T-helper 1 cell treated with Interleukin-12 subunit alpha and Interleukin-12 subunit beta and Interleukin-4 antibody, amounts not matched to agents 30 μg/mL and 1 μg/mL, for 36 hours (primary cell): ENCODE data around the gene DOCK6.

ENCODE experiments used
- H3K27ac Mint-ChIP-seq: one replicate; pipeline ENCODE4 v1.8.0; 2021; ENCODE audit warnings: mild to moderate bottlenecking, mixed read lengths
- H3K27me3 Mint-ChIP-seq: one replicate; pipeline ENCODE4 v1.8.0; 2021; ENCODE audit warnings: low read depth, mixed read lengths
- H3K36me3 Mint-ChIP-seq: one replicate; pipeline ENCODE4 v1.8.0; 2021; ENCODE audit warnings: low read depth, mixed read lengths
- H3K4me1 Mint-ChIP-seq: one replicate; pipeline ENCODE4 v1.8.0; 2021; ENCODE audit warnings: low read depth, mixed read lengths
- H3K4me3 Mint-ChIP-seq: one replicate; pipeline ENCODE4 v1.8.0; 2021; ENCODE audit warnings: mild to moderate bottlenecking, moderate library complexity, mixed read lengths
- H3K9me3 Mint-ChIP-seq: one replicate; pipeline ENCODE4 v1.8.0; 2021; ENCODE audit warnings: mixed read lengths

The DOCK6 gene

GRCh38 chr19:11264452-11265176, 2.3 kb upstream of the DOCK6 start:
- Mint-ChIP-seq H3K36me3 (no peaks in the 10 kb centered on the region), H3K9me3 (no peaks in the 10 kb centered on the region), H3K4me3 (no peak overlapping the region), H3K4me1 (peaks cover 2% of the 10 kb centered on the region), H3K27ac (no peak overlapping the region), H3K27me3 (peaks cover 81% of the 10 kb centered on the region)

- no peaks in the 10 kb centered on the region for H3K9me3 Mint-ChIP-seq
- peaks cover 78% of the 10 kb centered on the region for H3K27me3 Mint-ChIP-seq
- H3K4me1 Mint-ChIP-seq: no peaks in the 10 kb centered on the region
- no peak overlapping the region for H3K4me3 Mint-ChIP-seq
- no peaks in the 10 kb centered on the region for H3K36me3 Mint-ChIP-seq
- no peak overlapping the region for H3K27ac Mint-ChIP-seq
Measured at GRCh38 chr19:11263726-11264125, 1.4 kb upstream of the DOCK6 start.

GRCh38 chr19:11261431-11261970, 823 bp downstream of the DOCK6 start:
- no peak overlapping the region for H3K27ac Mint-ChIP-seq
- no peak overlapping the region for H3K4me3 Mint-ChIP-seq
- no peaks in the 10 kb centered on the region for H3K9me3 Mint-ChIP-seq
- peaks cover 66% of the 10 kb centered on the region for H3K27me3 Mint-ChIP-seq
- H3K36me3 Mint-ChIP-seq: no peaks in the 10 kb centered on the region
- H3K4me1 Mint-ChIP-seq: no peaks in the 10 kb centered on the region

GRCh38 chr19:11260996-11261395, 1.3 kb downstream of the DOCK6 start:
- Mint-ChIP-seq H3K27me3 (peaks cover 64% of the 10 kb centered on the region), H3K4me1 (no peaks in the 10 kb centered on the region), H3K9me3 (no peaks in the 10 kb centered on the region), H3K36me3 (no peaks in the 10 kb centered on the region), H3K27ac (no peak overlapping the region), H3K4me3 (no peak overlapping the region)

- Mint-ChIP-seq H3K36me3 (no peaks in the 10 kb centered on the region), H3K4me1 (no peaks in the 10 kb centered on the region), H3K9me3 (no peaks in the 10 kb centered on the region), H3K27ac (no peak overlapping the region), H3K4me3 (no peak overlapping the region), H3K27me3 (peaks cover 43% of the 10 kb centered on the region)
Measured at GRCh38 chr19:11257846-11258380, 4.4 kb downstream of the DOCK6 start.

- H3K4me3 Mint-ChIP-seq: no peak overlapping the region
- H3K9me3 Mint-ChIP-seq: no peaks in the 10 kb centered on the region
- peaks cover 34% of the 10 kb centered on the region for H3K27me3 Mint-ChIP-seq
- no peaks in the 10 kb centered on the region for H3K36me3 Mint-ChIP-seq
- no peaks in the 10 kb centered on the region for H3K4me1 Mint-ChIP-seq
- H3K27ac Mint-ChIP-seq: no peak overlapping the region
Measured at GRCh38 chr19:11256189-11256588, 6.1 kb downstream of the DOCK6 start.

GRCh38 chr19:11254666-11255065, 7.7 kb downstream of the DOCK6 start:
- Mint-ChIP-seq H3K4me3 (no peak overlapping the region), H3K9me3 (no peaks in the 10 kb centered on the region), H3K27me3 (peaks cover 24% of the 10 kb centered on the region), H3K27ac (no peak overlapping the region), H3K4me1 (no peaks in the 10 kb centered on the region), H3K36me3 (no peaks in the 10 kb centered on the region)

- Mint-ChIP-seq H3K36me3 (no peaks in the 10 kb centered on the region), H3K9me3 (no peaks in the 10 kb centered on the region), H3K27me3 (peaks cover 12% of the 10 kb centered on the region), H3K4me1 (no peaks in the 10 kb centered on the region), H3K27ac (no peak overlapping the region), H3K4me3 (no peak overlapping the region)
Measured at GRCh38 chr19:11252665-11253355, 9.5 kb downstream of the DOCK6 start.

- Mint-ChIP-seq H3K27ac (no peak overlapping the region), H3K27me3 (peaks cover 9% of the 10 kb centered on the region), H3K4me1 (no peaks in the 10 kb centered on the region), H3K4me3 (no peak overlapping the region), H3K9me3 (no peaks in the 10 kb centered on the region), H3K36me3 (no peaks in the 10 kb centered on the region)
Measured at GRCh38 chr19:11251650-11252314, 10.5 kb downstream of the DOCK6 start.

GRCh38 chr19:11251217-11251616, 11.1 kb downstream of the DOCK6 start:
- no peak overlapping the region for H3K27ac Mint-ChIP-seq

GRCh38 chr19:11248852-11249251, 13.5 kb downstream of the DOCK6 start:
- Mint-ChIP-seq H3K4me1 (no peaks in the 10 kb centered on the region), H3K4me3 (no peak overlapping the region), H3K27me3 (no peaks in the 10 kb centered on the region), H3K36me3 (no peaks in the 10 kb centered on the region), H3K9me3 (no peaks in the 10 kb centered on the region), H3K27ac (no peak overlapping the region)

More at GRCh38 chr19:11251217-11251616, 11.1 kb downstream of the DOCK6 start:
- no peaks in the 10 kb centered on the region for H3K9me3 Mint-ChIP-seq
- no peaks in the 10 kb centered on the region for H3K36me3 Mint-ChIP-seq
- no peaks in the 10 kb centered on the region for H3K4me1 Mint-ChIP-seq
- peaks cover 9% of the 10 kb centered on the region for H3K27me3 Mint-ChIP-seq
- no peak overlapping the region for H3K4me3 Mint-ChIP-seq

GRCh38 chr19:11247934-11248333, 14.4 kb downstream of the DOCK6 start:
- Mint-ChIP-seq H3K4me3 (no peak overlapping the region), H3K36me3 (no peaks in the 10 kb centered on the region)

GRCh38 chr19:11247391-11247790, 14.9 kb downstream of the DOCK6 start:
- Mint-ChIP-seq H3K4me3 (no peak overlapping the region), H3K9me3 (no peaks in the 10 kb centered on the region), H3K27ac (no peak overlapping the region), H3K36me3 (no peaks in the 10 kb centered on the region), H3K27me3 (no peaks in the 10 kb centered on the region), H3K4me1 (peaks cover 2% of the 10 kb centered on the region)

More at GRCh38 chr19:11247934-11248333, 14.4 kb downstream of the DOCK6 start:
- Mint-ChIP-seq H3K4me1 (peaks cover 2% of the 10 kb centered on the region), H3K9me3 (no peaks in the 10 kb centered on the region), H3K27me3 (no peaks in the 10 kb centered on the region), H3K27ac (no peak overlapping the region)

GRCh38 chr19:11246941-11247340, 15.4 kb downstream of the DOCK6 start:
- peaks cover 2% of the 10 kb centered on the region for H3K4me1 Mint-ChIP-seq
- H3K36me3 Mint-ChIP-seq: no peaks in the 10 kb centered on the region
- H3K27me3 Mint-ChIP-seq: no peaks in the 10 kb centered on the region
- H3K27ac Mint-ChIP-seq: no peak overlapping the region
- no peaks in the 10 kb centered on the region for H3K9me3 Mint-ChIP-seq
- no peak overlapping the region for H3K4me3 Mint-ChIP-seq
